Skeletal muscle satellite cell (primary cell): ENCODE data around the gene IFI35. TPM values are rescaled to one million over a fixed set of nuclear protein-coding genes. Genes with fewer than 3 reads are reported as not detected.
"Not testable (repeated sequence)": the region's sequence is repeated elsewhere in the genome, so short reads cannot be mapped to it uniquely, and the experiment has no call there.

ENCODE experiments used
- H3K27me3 ChIP-seq: 2 replicates; pipeline ENCODE4 v1.7.0; 2013; ENCODE audit warnings: low read length; ENCODE audit not compliant: control insufficient read depth, insufficient read depth
- H3K36me3 ChIP-seq: 2 replicates; pipeline ENCODE4 v1.7.0; 2013; ENCODE audit warnings: mild to moderate bottlenecking, control low read depth, low read length; ENCODE audit not compliant: insufficient read depth
- H3K4me1 ChIP-seq: 2 replicates; pipeline ENCODE4 v1.7.0; 2013; ENCODE audit warnings: low read length; ENCODE audit not compliant: control insufficient read depth, insufficient read depth
- H3K4me2 ChIP-seq: 2 replicates; pipeline ENCODE4 v1.7.0; 2013; ENCODE audit warnings: mild to moderate bottlenecking, low read length
- H3K4me3 ChIP-seq: 2 replicates; pipeline ENCODE4 v1.7.0; 2013; ENCODE audit warnings: low read length
- H3K9ac ChIP-seq: 2 replicates; pipeline ENCODE4 v1.7.0; 2013; ENCODE audit warnings: mild to moderate bottlenecking, low read depth, low read length, moderate library complexity
- H3K9me3 ChIP-seq: replicated peaks from 2 replicates; pipeline ENCODE4 v1.7.0; 2013; ENCODE audit warnings: mild to moderate bottlenecking, control low read depth, low read length
- small RNA-seq: library from RNA; depleted of rRNA; stranded (forward); fragments of <200 nt; gene quantifications from one replicate; pipeline ENCODE3, GENCODE V24; 2012

The IFI35 gene

DNA sequence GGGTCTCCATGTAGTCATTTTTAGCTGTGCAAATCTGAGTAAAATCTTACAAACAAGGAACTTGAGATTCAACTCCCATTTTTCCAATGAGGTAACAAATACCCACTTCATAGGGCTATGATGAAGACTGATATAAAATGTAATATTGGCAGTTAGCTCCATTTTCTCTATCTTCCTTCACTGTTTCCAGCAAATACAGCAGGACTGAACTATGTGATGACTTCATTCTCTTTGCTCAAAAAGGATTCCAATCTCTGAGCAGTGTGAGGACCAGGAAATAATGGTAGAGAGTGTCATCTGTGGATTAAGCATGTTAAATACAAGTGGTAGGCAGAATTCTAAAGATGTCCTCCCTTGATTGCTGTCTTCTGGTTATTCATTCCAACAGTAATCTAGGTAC, 36.7 kb downstream of the IFI35 start:
- Histone ChIP-seq H3K4me1 (no peaks in the 10 kb centered on the region), H3K4me3 (no peak overlapping the region), H3K9ac (no peak overlapping the region), H3K4me2 (no peak overlapping the region), H3K9me3 (no peaks in the 10 kb centered on the region), H3K27me3 (no peaks in the 10 kb centered on the region), H3K36me3 (peaks cover 3% of the 10 kb centered on the region)

GRCh38 chr17:43044024-43044423, 37.4 kb downstream of the IFI35 start:
- no peak overlapping the region for H3K9ac ChIP-seq
- H3K36me3 ChIP-seq = peaks cover 7% of the 10 kb centered on the region

DNA sequence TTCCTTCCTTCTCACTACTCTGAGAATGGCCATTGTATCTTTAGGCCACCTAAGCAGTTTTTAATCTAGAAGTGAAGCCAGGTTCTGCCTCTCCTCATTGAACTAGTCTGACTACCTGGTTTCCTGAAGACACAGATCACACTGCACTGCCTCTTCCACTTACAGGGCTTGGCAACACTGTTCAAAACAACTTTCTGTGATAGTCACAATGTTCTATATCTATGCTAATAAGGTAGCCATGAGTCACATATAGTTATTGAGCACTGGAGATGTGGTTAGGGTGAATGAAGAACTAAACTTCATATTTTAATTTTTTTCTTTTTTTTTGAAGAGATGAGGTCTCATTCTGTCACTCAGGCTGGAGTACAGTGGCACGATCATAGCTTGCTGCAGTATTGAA, 45.4 kb downstream of the IFI35 start:
- no peak overlapping the region for H3K9ac ChIP-seq
- no peaks in the 10 kb centered on the region for H3K27me3 ChIP-seq
- peaks cover 12% of the 10 kb centered on the region for H3K36me3 ChIP-seq
- no peaks in the 10 kb centered on the region for H3K9me3 ChIP-seq
- no peak overlapping the region for H3K4me3 ChIP-seq
- no peaks in the 10 kb centered on the region for H3K4me1 ChIP-seq
- no peak overlapping the region for H3K4me2 ChIP-seq

More at GRCh38 chr17:43044024-43044423, 37.4 kb downstream of the IFI35 start:
- H3K9me3 ChIP-seq = no peaks in the 10 kb centered on the region
- H3K4me2 ChIP-seq = no peak overlapping the region
- H3K4me1 ChIP-seq = no peaks in the 10 kb centered on the region
- no peaks in the 10 kb centered on the region for H3K27me3 ChIP-seq
- H3K4me3 ChIP-seq = no peak overlapping the region

- H3K4me2 ChIP-seq, H3K27me3 ChIP-seq, H3K9ac ChIP-seq, H3K4me3 ChIP-seq, H3K9me3 ChIP-seq, H3K4me1 ChIP-seq: not testable (repeated sequence)
- H3K36me3 ChIP-seq = peaks cover 12% of the 10 kb centered on the region
Measured at GRCh38 chr17:43053008-43053407, 46.4 kb downstream of the IFI35 start.

DNA sequence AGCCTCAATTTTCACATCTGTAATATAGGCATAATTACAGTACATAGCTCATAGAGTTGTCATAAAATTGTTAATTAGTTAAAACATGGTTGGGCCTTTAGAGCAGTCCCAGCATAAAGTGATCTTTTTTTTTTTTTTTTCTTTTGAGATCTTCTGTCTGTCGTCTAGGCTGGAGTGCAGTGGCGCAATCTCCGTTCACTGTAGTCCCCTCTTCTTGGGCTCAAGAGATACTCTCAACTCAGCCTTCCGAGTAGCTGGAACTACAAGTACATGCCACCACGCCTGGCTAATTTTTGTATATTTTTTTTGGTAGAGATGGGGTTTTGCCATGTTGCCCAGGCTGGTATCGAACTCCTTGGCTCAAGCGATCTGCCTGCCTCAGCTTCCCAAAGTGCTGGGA, 49.5 kb downstream of the IFI35 start:
- no peaks in the 10 kb centered on the region for H3K27me3 ChIP-seq
- H3K4me2 ChIP-seq = no peak overlapping the region
- H3K9ac ChIP-seq = no peak overlapping the region
- H3K9me3 ChIP-seq = no peaks in the 10 kb centered on the region
- no peak overlapping the region for H3K4me3 ChIP-seq
- H3K36me3 ChIP-seq = peaks cover 8% of the 10 kb centered on the region
- no peaks in the 10 kb centered on the region for H3K4me1 ChIP-seq

DNA sequence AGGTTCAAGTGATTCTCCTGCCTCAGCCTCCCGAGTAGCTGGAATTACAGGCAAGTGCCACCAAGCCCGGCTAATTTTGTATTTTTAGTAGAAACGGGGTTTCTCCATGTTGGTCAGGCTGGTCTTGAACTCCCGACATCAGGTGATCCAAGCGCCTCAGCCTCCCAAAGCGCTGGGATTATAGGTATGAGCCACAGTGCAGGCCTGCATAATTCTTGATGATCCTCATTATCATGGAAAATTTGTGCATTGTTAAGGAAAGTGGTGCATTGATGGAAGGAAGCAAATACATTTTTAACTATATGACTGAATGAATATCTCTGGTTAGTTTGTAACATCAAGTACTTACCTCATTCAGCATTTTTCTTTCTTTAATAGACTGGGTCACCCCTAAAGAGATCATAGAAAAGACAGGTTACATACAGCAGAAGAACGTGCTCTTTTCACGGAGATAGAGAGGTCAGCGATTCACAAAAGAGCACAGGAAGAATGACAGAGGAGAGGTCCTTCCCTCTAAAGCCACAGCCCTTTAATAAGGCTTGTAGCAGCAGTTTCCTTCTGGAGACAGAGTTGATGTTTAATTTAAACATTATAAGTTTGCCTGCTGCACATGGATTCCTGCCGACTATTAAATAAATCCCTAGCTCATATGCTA, 56.5 kb downstream of the IFI35 start:
- Histone ChIP-seq H3K9ac (no peak overlapping the region), H3K4me1 (no peaks in the 10 kb centered on the region), H3K9me3 (no peaks in the 10 kb centered on the region), H3K27me3 (no peaks in the 10 kb centered on the region), H3K36me3 (peaks cover 3% of the 10 kb centered on the region), H3K4me2 (no peak overlapping the region), H3K4me3 (no peak overlapping the region)

Small RNA genes lying within 50 kb of the gene (small RNA-seq; reads per million reads assigned to genes)
- not detected for gene AARSD1
